BJ (cell line): ENCODE results near the gene RPS15. TPM values are rescaled to one million over a fixed set of nuclear protein-coding genes. Genes with fewer than 3 reads are reported as not detected.

Experiments used
- CTCF ChIA-PET: fragments of 350-600 bp; formaldehyde crosslinking; extraction: SDS; loops from one replicate; lab custom pipeline; 2021; ENCODE audit warnings: antibody characterized with exemption, inconsistent platforms; lab: Yijun Ruan, JAX
- POLR2A ChIA-PET: fragments of 300-600 bp; sonication (Branson Sonifier 250); formaldehyde crosslinking; extraction: SDS; loops from one replicate; lab custom pipeline; 2021; ENCODE audit warnings: antibody characterized with exemption; lab: Charles Lee
- DNase-seq: peaks from one replicate; pipeline ENCODE4 v3.0.0-alpha.2; 2011; ENCODE audit warnings: low read depth
- H3K27me3 ChIP-seq: 2 replicates; pipeline ENCODE4 v1.6.0; 2011; ENCODE audit warnings: low read length; ENCODE audit not compliant: control insufficient read depth, insufficient read depth
- H3K36me3 ChIP-seq: 2 replicates; pipeline ENCODE4 v1.5.1; 2011; ENCODE audit warnings: low read length; ENCODE audit not compliant: control insufficient read depth, insufficient read depth
- H3K4me3 ChIP-seq: 2 replicates; pipeline ENCODE4 v1.5.1; 2011; ENCODE audit warnings: low read depth, mild to moderate bottlenecking, control low read depth, low read length
- polyA plus RNA-seq: library from polyadenylated mRNA; depleted of rRNA; stranded (reverse); fragments of >200 nt; gene quantifications from 2 replicates; pipeline ENCODE4 v1.2.3, GENCODE V29; 2011
- TF ChIP-seq, protein P1 (sequence below): IDR thresholded peaks from 2 replicates; pipeline ENCODE4 v1.5.1; 2011; ENCODE audit warnings: low read depth, mild to moderate bottlenecking, control low read depth, inconsistent platforms, low read length, moderate library complexity; ENCODE audit not compliant: insufficient read depth

The RPS15 gene
- polyA plus RNA-seq, 1 experiment: 1,597 TPM

DNA sequence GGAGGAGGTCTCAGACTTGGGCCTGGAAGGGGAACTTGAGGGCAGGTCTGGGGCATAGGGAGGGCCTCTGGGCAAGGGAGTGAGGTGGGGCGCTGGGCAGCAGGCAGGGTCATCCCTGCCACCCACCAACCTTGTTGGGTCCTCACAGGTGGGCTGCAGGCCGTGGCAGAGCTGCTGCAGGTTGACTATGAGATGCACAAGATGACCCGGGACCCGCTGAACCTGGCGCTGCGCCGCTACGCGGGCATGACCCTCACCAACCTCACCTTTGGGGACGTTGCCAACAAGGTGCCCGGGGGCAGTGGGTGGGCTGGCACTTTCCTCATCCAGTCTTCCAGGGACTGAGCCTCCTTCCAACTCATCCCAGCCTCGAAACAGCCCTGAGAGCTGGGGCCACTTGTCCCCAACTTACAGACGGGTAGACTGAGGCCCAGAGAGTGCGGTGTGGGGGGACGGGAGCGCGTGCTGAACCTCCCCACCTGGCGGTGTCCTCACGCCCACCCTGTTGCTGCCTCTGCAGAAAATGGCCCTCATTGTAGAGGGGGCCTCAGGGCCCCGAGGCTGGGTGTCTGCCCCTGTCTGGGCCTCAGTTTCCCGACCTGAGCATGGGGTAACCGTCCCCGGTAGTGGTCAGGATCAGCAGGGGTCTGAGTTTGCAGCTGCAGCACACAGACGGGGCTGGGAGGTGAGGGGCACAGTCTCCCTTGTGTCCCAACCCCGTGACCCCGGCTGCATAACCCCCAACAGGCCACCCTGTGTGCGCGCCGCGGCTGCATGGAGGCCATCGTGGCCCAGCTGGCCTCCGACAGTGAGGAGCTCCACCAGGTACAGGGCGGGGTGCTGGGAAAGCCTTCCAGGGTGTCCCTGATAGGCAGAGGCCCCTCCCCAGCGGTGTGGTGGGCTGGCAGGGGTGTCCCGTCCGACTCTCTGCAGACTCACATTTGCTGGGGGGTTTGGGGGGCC is 22.1 kb downstream of the RPS15 start:
- TF ChIP-seq, protein P1, sequence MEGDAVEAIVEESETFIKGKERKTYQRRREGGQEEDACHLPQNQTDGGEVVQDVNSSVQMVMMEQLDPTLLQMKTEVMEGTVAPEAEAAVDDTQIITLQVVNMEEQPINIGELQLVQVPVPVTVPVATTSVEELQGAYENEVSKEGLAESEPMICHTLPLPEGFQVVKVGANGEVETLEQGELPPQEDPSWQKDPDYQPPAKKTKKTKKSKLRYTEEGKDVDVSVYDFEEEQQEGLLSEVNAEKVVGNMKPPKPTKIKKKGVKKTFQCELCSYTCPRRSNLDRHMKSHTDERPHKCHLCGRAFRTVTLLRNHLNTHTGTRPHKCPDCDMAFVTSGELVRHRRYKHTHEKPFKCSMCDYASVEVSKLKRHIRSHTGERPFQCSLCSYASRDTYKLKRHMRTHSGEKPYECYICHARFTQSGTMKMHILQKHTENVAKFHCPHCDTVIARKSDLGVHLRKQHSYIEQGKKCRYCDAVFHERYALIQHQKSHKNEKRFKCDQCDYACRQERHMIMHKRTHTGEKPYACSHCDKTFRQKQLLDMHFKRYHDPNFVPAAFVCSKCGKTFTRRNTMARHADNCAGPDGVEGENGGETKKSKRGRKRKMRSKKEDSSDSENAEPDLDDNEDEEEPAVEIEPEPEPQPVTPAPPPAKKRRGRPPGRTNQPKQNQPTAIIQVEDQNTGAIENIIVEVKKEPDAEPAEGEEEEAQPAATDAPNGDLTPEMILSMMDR: no peak
- DNase-seq: no peak
- H3K36me3 ChIP-seq: peaks cover 6% of the 10 kb centered on the region; the same call in 1 of the 2 replicates
- H3K27me3 ChIP-seq: peaks cover 12% of the 10 kb centered on the region
- POLR2A ChIA-PET: no interaction called here
- H3K4me3 ChIP-seq: no peak overlapping the region
- CTCF ChIA-PET: no interaction called here

GRCh38 chr19:1461862-1462261 is 23.7 kb downstream of the RPS15 start:
- ChIA-PET POLR2A (no interaction called here), CTCF (no interaction called here)
- TF ChIP-seq, protein P1: no peak
- DNase-seq: no peak
- Histone ChIP-seq H3K36me3 (peaks cover 6% of the 10 kb centered on the region; the same call in 1 of the 2 replicates), H3K27me3 (peaks cover 10% of the 10 kb centered on the region), H3K4me3 (no peak overlapping the region)

DNA sequence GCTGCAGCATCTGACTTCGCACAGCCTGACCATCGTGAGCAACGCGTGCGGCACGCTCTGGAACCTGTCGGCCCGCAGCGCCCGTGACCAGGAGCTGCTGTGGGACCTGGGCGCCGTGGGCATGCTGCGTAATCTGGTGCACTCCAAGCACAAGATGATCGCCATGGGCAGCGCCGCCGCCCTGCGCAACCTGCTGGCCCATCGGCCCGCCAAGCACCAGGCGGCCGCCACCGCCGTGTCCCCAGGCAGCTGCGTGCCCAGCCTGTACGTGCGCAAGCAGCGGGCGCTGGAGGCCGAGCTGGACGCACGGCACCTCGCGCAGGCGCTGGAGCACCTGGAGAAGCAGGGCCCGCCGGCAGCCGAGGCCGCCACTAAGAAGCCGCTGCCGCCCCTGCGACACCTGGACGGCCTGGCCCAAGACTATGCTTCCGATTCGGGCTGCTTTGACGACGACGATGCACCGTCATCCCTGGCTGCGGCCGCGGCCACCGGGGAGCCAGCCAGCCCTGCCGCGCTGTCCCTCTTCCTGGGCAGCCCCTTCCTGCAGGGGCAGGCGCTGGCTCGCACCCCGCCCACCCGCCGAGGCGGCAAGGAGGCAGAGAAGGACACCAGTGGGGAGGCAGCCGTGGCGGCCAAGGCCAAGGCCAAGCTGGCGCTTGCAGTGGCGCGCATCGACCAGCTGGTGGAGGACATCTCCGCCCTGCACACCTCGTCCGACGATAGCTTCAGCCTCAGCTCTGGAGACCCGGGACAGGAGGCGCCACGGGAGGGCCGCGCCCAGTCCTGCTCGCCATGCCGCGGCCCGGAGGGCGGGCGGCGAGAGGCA is 27.2 kb downstream of the RPS15 start:
- CTCF ChIA-PET: interaction anchor here (0.8 to 4.3 kb wide), 4 partner anchors 9 to 54 kb away, joined by 3 to 21 read pairs (median 6); no protein-coding TSS in a partner anchor
- peaks cover 11% of the 10 kb centered on the region for H3K27me3 ChIP-seq
- POLR2A ChIA-PET: no interaction called here
- TF ChIP-seq, protein P1: peak; percentile 66
- H3K4me3 ChIP-seq: no peak overlapping the region
- peaks cover 3% of the 10 kb centered on the region; the same call in 1 of the 2 replicates for H3K36me3 ChIP-seq
- DNase-seq: no peak

DNA sequence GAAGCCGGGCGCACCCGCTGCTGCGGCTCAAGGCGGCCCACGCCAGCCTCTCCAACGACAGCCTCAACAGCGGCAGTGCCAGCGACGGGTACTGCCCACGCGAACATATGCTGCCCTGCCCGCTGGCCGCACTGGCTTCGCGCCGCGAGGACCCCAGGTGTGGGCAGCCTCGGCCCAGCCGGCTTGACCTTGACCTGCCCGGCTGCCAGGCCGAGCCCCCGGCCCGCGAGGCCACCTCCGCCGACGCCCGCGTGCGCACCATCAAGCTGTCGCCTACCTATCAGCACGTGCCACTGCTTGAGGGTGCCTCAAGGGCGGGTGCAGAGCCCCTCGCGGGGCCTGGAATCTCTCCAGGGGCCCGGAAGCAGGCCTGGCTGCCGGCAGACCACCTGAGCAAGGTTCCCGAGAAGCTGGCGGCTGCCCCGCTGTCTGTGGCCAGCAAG is 27.8 kb downstream of the RPS15 start:
- CTCF ChIA-PET: interaction anchor here (0.7 to 4.3 kb wide), 7 partner anchors 9 to 78 kb away, joined by 3 to 21 read pairs (median 5); no protein-coding TSS in a partner anchor
- POLR2A ChIA-PET: no interaction called here
- Histone ChIP-seq H3K36me3 (no peaks in the 10 kb centered on the region), H3K27me3 (peaks cover 14% of the 10 kb centered on the region), H3K4me3 (no peak overlapping the region)
- TF ChIP-seq, protein P1: no peak
- DNase-seq: no peak
